Endothelial cell of umbilical vein (primary cell): ENCODE measurements around the gene CCN5. TPM values are rescaled to one million over a fixed set of nuclear protein-coding genes. Genes with fewer than 3 reads are reported as not detected.

Experiments used
- BruUV-seq: library from RNA; stranded (reverse); fragments of 400-500 nt; replicated peaks from 2 replicates; lab custom pipeline; 2021; lab: Mats Ljungman, UMichigan
- CTCF ChIA-PET: fragments of 300-600, 350-600 bp; sonication (Branson Sonifier 250); formaldehyde crosslinking; loops from one replicate; lab custom pipeline; 2021; ENCODE audit warnings: antibody characterized with exemption, inconsistent platforms; lab: Charles Lee
- POLR2A ChIA-PET: fragments of 300-600, 350-600 bp; sonication (Branson Sonifier 250); formaldehyde crosslinking; loops from one replicate; lab custom pipeline; 2021; ENCODE audit warnings: antibody characterized with exemption, inconsistent platforms; lab: Charles Lee
- DNase-seq: peaks from one replicate; pipeline ENCODE4 v3.0.0-alpha.2; 2011; ENCODE audit warnings: low read depth, low spot score
- FAIRE-seq: peaks from 2 replicates; lab custom pipeline; 2011; peaks lifted over from hg19 to GRCh38; lab: Jason Lieb, UNC
- H2AFZ ChIP-seq: 2 replicates; pipeline ENCODE4 v1.6.0; 2012; ENCODE audit warnings: low read depth, low read length, control low read depth, inconsistent platforms
- H3K27ac ChIP-seq: 2 replicates; pipeline ENCODE4 v1.5.1; 2011; ENCODE audit warnings: low read depth, mild to moderate bottlenecking, control low read depth, low read length, moderate library complexity; ENCODE audit not compliant: insufficient read depth
- H3K27me3 ChIP-seq, 2 experiments: 2 replicates each; pipeline versions ENCODE4 v1.6.0 to v1.6.1; 2011; ENCODE audit warnings: low read length in 2 of 2, mixed read lengths in 1 of 2; ENCODE audit not compliant: control insufficient read depth in 2 of 2, insufficient read depth in 2 of 2
- H3K36me3 ChIP-seq, 2 experiments: 2 replicates in 1 of 2; 3 replicates in 1 of 2; pipeline ENCODE4 v1.5.1; 2011; ENCODE audit warnings: low read length in 2 of 2, mild to moderate bottlenecking in 1 of 2, moderate library complexity in 1 of 2; ENCODE audit not compliant: control insufficient read depth in 2 of 2, insufficient read depth in 2 of 2; ENCODE audit errors: extremely low read depth in 1 of 2
- H3K4me1 ChIP-seq: 3 replicates; pipeline ENCODE4 v1.5.1; 2011; ENCODE audit warnings: mild to moderate bottlenecking, low read length; ENCODE audit not compliant: control insufficient read depth, insufficient read depth; ENCODE audit errors: extremely low read depth
- H3K4me2 ChIP-seq: 2 replicates; pipeline ENCODE4 v1.6.1; 2011; ENCODE audit warnings: low read length, control low read depth, mixed read lengths; ENCODE audit not compliant: insufficient read depth
- H3K4me3 ChIP-seq, 3 experiments: fragments of 200-600 bp in 1 of 3; sonication (generic), shearing (Covaris generic) in 1 of 3; replicated peaks in 1 of 3; 2 replicates each; pipeline ENCODE4 v1.5.1; 2011 to 2016; ENCODE audit warnings: control low read depth in 3 of 3, low read length in 3 of 3, mild to moderate bottlenecking in 2 of 3, inconsistent platforms in 1 of 3, low read depth in 1 of 3, moderate library complexity in 1 of 3; ENCODE audit not compliant: insufficient read depth in 1 of 3
- H3K79me2 ChIP-seq: 2 replicates; pipeline ENCODE4 v1.6.0; 2012; ENCODE audit warnings: low read length, inconsistent platforms; ENCODE audit not compliant: control insufficient read depth, insufficient read depth
- H3K9ac ChIP-seq: replicated peaks from 2 replicates; pipeline ENCODE3; 2011; ENCODE audit warnings: low read length, control low read depth; ENCODE audit not compliant: insufficient read depth; ENCODE audit errors: extremely low read depth
- H3K9me1 ChIP-seq: replicated peaks from 3 replicates; pipeline ENCODE4 v1.6.0; 2011; ENCODE audit warnings: mild to moderate bottlenecking, low read length; ENCODE audit not compliant: control insufficient read depth, insufficient read depth; ENCODE audit errors: extremely low read depth
- H3K9me3 ChIP-seq: replicated peaks from 2 replicates; pipeline ENCODE4 v1.5.1; 2012; ENCODE audit warnings: low read length, inconsistent platforms; ENCODE audit not compliant: control insufficient read depth, insufficient read depth
- H4K20me1 ChIP-seq: replicated peaks from 2 replicates; pipeline ENCODE3; 2011; ENCODE audit warnings: mild to moderate bottlenecking, low read length; ENCODE audit not compliant: control insufficient read depth, insufficient read depth; ENCODE audit errors: extremely low read depth
- CTCF ChIP-seq, 2 donors: IDR thresholded peaks; 1 replicate in 1 of 2; 2 replicates in 1 of 2; pipeline ENCODE4 v1.5.1; 2011; ENCODE audit warnings: low read length in 2 of 2, mild to moderate bottlenecking in 2 of 2, moderate library complexity in 2 of 2, control low read depth in 1 of 2, inconsistent platforms in 1 of 2, low read depth in 1 of 2; ENCODE audit not compliant: insufficient read depth in 1 of 2; ENCODE audit errors: extremely low read depth in 1 of 2
- EZH2 ChIP-seq: IDR thresholded peaks from 2 replicates; pipeline ENCODE4 v1.6.1; 2012; ENCODE audit warnings: borderline replicate concordance, low read depth, mild to moderate bottlenecking, moderate library complexity, low read length, inconsistent platforms; ENCODE audit not compliant: severe bottlenecking
- FOS ChIP-seq: IDR thresholded peaks from 2 replicates; pipeline ENCODE4 v1.6.1; 2011; ENCODE audit warnings: mild to moderate bottlenecking, low read length, moderate library complexity, borderline replicate concordance; ENCODE audit not compliant: insufficient read depth
- GATA2 ChIP-seq: IDR thresholded peaks from 2 replicates; pipeline ENCODE4 v1.7.0; 2011; ENCODE audit warnings: low read depth, mild to moderate bottlenecking, moderate library complexity, mixed read lengths, low read length; ENCODE audit not compliant: insufficient read length, insufficient read depth
- JUN ChIP-seq: IDR thresholded peaks from 2 replicates; pipeline ENCODE4 v1.6.1; 2011; ENCODE audit warnings: borderline replicate concordance, low read depth; ENCODE audit not compliant: insufficient read length, insufficient read depth
- MAX ChIP-seq: IDR thresholded peaks from 2 replicates; pipeline ENCODE4 v1.6.1; 2011; ENCODE audit not compliant: insufficient read depth, insufficient read length
- MYC ChIP-seq: IDR thresholded peaks from one replicate; pipeline ENCODE4 v1.6.1; 2011; ENCODE audit warnings: mild to moderate bottlenecking, low read depth, low read length
- POLR2A ChIP-seq: IDR thresholded peaks from 2 replicates; pipeline ENCODE4 v1.6.1; 2012; ENCODE audit warnings: low read depth, mild to moderate bottlenecking, control low read depth, low read length
- POLR2AphosphoS5 ChIP-seq: IDR thresholded peaks from 2 replicates; pipeline ENCODE4 v1.6.1; 2012; ENCODE audit warnings: low read depth, mild to moderate bottlenecking, control low read depth, low read length, moderate library complexity; ENCODE audit not compliant: insufficient read depth
- dilution Hi-C: fragments of 300-500 bp; cut with MboI; formaldehyde crosslinking; loops from one replicate; pipeline ENCODE4 v1.15.0; 2019; ENCODE audit warnings: low sequenced_read_pairs; ENCODE audit not compliant: extremely low pct_ligation_motif_present
- intact Hi-C: fragments of 100-400 bp; cut with micrococcal nuclease; formaldehyde crosslinking; loops from one replicate; pipeline ENCODE4 v1.10.0; 2022
- polyA plus RNA-seq, 4 experiments: library from polyadenylated mRNA; depleted of rRNA in 3 of 4; stranded (reverse) in 3 of 4; unstranded in 1 of 4; fragments of >200 nt; gene quantifications; 2 replicates each; pipeline versions ENCODE4 v1.2.1 to v1.2.3, GENCODE V29; 2011 to 2012; ENCODE audit warnings: missing spikeins in 1 of 4
- total RNA-seq: library from RNA; stranded (reverse); gene quantifications from 2 replicates; pipeline ENCODE4 v1.2.3, GENCODE V29; 2021

Gene CCN5
- total and polyA plus RNA-seq, 2 donors (not counting 3 experiments of a cell fraction or from before 2014, with no cell fraction given) = 0.03 TPM; not detected in 1

- ChIA-PET CTCF (interaction anchor here (1.5 kb wide), 1 partner anchor 13 kb away, joined by 3 read pairs; no protein-coding TSS in a partner anchor), POLR2A (no interaction called here)
- no peaks in the 10 kb centered on the region for H4K20me1 ChIP-seq
- H3K9ac ChIP-seq = no peak overlapping the region
- no peaks in the 10 kb centered on the region for H3K27me3 ChIP-seq
- no peaks in the 10 kb centered on the region for H3K9me3 ChIP-seq
- H3K36me3 ChIP-seq = no peaks in the 10 kb centered on the region
- no peak overlapping the region for H3K27ac ChIP-seq
- H3K9me1 ChIP-seq = no peaks in the 10 kb centered on the region
- dilution Hi-C loops = no loop called here
- H2AFZ ChIP-seq = no peak overlapping the region
- FAIRE-seq (no peak), DNase-seq (no peak)
- intact Hi-C loops = no loop called here
- TF ChIP-seq POLR2AphosphoS5 = no peak
- TF ChIP-seq POLR2A = no peak
- no peak for TF ChIP-seq MAX
- TF ChIP-seq FOS = no peak
- H3K79me2 ChIP-seq = no peaks in the 10 kb centered on the region
- H3K4me2 ChIP-seq = no peak overlapping the region
- H3K4me1 ChIP-seq = no peaks in the 10 kb centered on the region
- no peak overlapping the region for H3K4me3 ChIP-seq
- BruUV-seq = no TSS peak
Measured at GRCh38 chr20:44770484-44771171, 55.5 kb downstream of the CCN5 start.

GRCh38 chr20:44771172-44771535 is 56.0 kb downstream of the CCN5 start:
- intact Hi-C loops = no loop called here

More at GRCh38 chr20:44771172-44771535, 56.0 kb downstream of the CCN5 start:
- Histone ChIP-seq H3K4me1 (no peaks in the 10 kb centered on the region), H3K9me3 (no peaks in the 10 kb centered on the region), H3K36me3 (no peaks in the 10 kb centered on the region), H3K4me3 (no peak overlapping the region), H3K27ac (no peak overlapping the region), H2AFZ (no peak overlapping the region), H3K9ac (no peak overlapping the region), H3K27me3 (no peaks in the 10 kb centered on the region), H4K20me1 (no peaks in the 10 kb centered on the region), H3K79me2 (no peaks in the 10 kb centered on the region), H3K9me1 (no peaks in the 10 kb centered on the region), H3K4me2 (no peak overlapping the region)
- DNase-seq (no peak), FAIRE-seq (no peak)
- CTCF ChIA-PET = interaction anchor here (1.5 kb wide), 1 partner anchor 13 kb away, joined by 3 read pairs; no protein-coding TSS in a partner anchor
- TF ChIP-seq JUN (no peak), MAX (no peak), MYC (no peak), EZH2 (no peak), GATA2 (no peak), FOS (no peak), CTCF (IDR thresholded peaks at IDR 0.05; ENCODE audit: extremely low read depth in 1 of 2, insufficient read depth in 1 of 2, low read depth in 1 of 2, low read length in 2 of 2) (no peak)
- dilution Hi-C loops = no loop called here
- POLR2A ChIA-PET = no interaction called here
- BruUV-seq = no TSS peak
